Natural killer cell (primary cell): Measurements from ENCODE around the gene TP53BP2. TPM values are rescaled to one million over a fixed set of nuclear protein-coding genes. Genes with fewer than 3 reads are reported as not detected.

ENCODE experiments used
- ATAC-seq, 3 donors: fragments of 150-1000 bp in 2 of 3; fragments of 200-7000 bp in 1 of 3; cut with Tn5 transposase; 1 replicate in 1 of 3; 2 replicates in 2 of 3; pipeline ENCODE4 v1.10.0; 2021; ENCODE audit warnings: mild to moderate bottlenecking in 2 of 3, moderate library complexity in 2 of 3
- DNase-seq, 2 donors: peaks; one replicate each; pipeline versions ENCODE4 v3.0.0 to v3.0.0-alpha.2; 2013 to 2021; ENCODE audit warnings: mixed read lengths in 1 of 2
- H3K27ac ChIP-seq: one replicate; pipeline ENCODE4 v1.5.1; 2013; ENCODE audit warnings: mild to moderate bottlenecking, low read length
- H3K27me3 ChIP-seq: one replicate; pipeline ENCODE4 v1.6.1; 2013; ENCODE audit warnings: low read length; ENCODE audit not compliant: control insufficient read depth, insufficient read depth
- H3K36me3 ChIP-seq: one replicate; pipeline ENCODE4 v1.6.1; 2013; ENCODE audit warnings: low read length; ENCODE audit not compliant: control insufficient read depth, insufficient read depth
- H3K4me1 ChIP-seq: one replicate; pipeline ENCODE4 v1.6.1; 2013; ENCODE audit warnings: low read length; ENCODE audit not compliant: control insufficient read depth, insufficient read depth
- H3K4me3 ChIP-seq: one replicate; pipeline ENCODE4 v1.5.1; 2013; ENCODE audit warnings: low read length
- H3K9me3 ChIP-seq: one replicate; pipeline ENCODE4 v1.6.1; 2013; ENCODE audit warnings: low read length; ENCODE audit not compliant: control insufficient read depth, insufficient read depth
- H3K27ac Mint-ChIP-seq, 2 donors: one replicate each; pipeline ENCODE4 v1.8.0; 2022; ENCODE audit warnings: mild to moderate bottlenecking in 2 of 2, mixed read lengths in 2 of 2, moderate library complexity in 1 of 2
- H3K27me3 Mint-ChIP-seq, 2 donors: one replicate each; pipeline ENCODE4 v1.8.0; 2022; ENCODE audit warnings: low read depth in 2 of 2, mixed read lengths in 2 of 2
- H3K36me3 Mint-ChIP-seq: one replicate; pipeline ENCODE4 v1.8.0; 2022; ENCODE audit warnings: mixed read lengths
- H3K4me1 Mint-ChIP-seq, 2 donors: one replicate each; pipeline ENCODE4 v1.8.0; 2022; ENCODE audit warnings: mixed read lengths in 2 of 2
- H3K4me3 Mint-ChIP-seq: one replicate; pipeline ENCODE4 v1.8.0; 2022; ENCODE audit warnings: mild to moderate bottlenecking, moderate library complexity, mixed read lengths
- H3K9me3 Mint-ChIP-seq, 2 donors: one replicate each; pipeline ENCODE4 v1.8.0; 2022; ENCODE audit warnings: mixed read lengths in 2 of 2
- WGBS: methylation state at CpG from one replicate; pipeline ENCODE4 v1.1.7; 2013; ENCODE audit warnings: missing lambda C conversion rate; ENCODE audit not compliant: insufficient coverage; 5-methylcytosine and 5-hydroxymethylcytosine counted together
- intact Hi-C: fragments of 100-400 bp; cut with micrococcal nuclease; formaldehyde crosslinking; loops from one replicate; pipeline ENCODE4 v1.14.2; 2022
- total RNA-seq, 4 donors: library from RNA; stranded (reverse); fragments of 120-200 nt in 1 of 4; gene quantifications; one replicate each; pipeline versions ENCODE4 v1.2.3 to v1.2.4, GENCODE V29; 2013 to 2022
- TF ChIP-seq, protein P1 (sequence below): fragments of 200-600 bp; IDR thresholded peaks from one replicate; pipeline ENCODE4 v1.8.0; 2022; ENCODE audit warnings: antibody characterized with exemption

TP53BP2 gene
- total RNA-seq, 3 donors from 2014 or later (not counting 1 experiment from before 2014, with no cell fraction given), result 69.7 to 93.7 (median 78.8) TPM

- DNase-seq, result no peak
- no peaks in the 10 kb centered on the region for H3K9me3 Mint-ChIP-seq
- no peaks in the 10 kb centered on the region for H3K27me3 Mint-ChIP-seq
- no peak overlapping the region for H3K4me3 Mint-ChIP-seq
- intact Hi-C loops, result no loop called here
- H3K9me3 ChIP-seq, result no peaks in the 10 kb centered on the region
- no peaks in the 10 kb centered on the region for H3K27me3 ChIP-seq
- TF ChIP-seq, protein P1, sequence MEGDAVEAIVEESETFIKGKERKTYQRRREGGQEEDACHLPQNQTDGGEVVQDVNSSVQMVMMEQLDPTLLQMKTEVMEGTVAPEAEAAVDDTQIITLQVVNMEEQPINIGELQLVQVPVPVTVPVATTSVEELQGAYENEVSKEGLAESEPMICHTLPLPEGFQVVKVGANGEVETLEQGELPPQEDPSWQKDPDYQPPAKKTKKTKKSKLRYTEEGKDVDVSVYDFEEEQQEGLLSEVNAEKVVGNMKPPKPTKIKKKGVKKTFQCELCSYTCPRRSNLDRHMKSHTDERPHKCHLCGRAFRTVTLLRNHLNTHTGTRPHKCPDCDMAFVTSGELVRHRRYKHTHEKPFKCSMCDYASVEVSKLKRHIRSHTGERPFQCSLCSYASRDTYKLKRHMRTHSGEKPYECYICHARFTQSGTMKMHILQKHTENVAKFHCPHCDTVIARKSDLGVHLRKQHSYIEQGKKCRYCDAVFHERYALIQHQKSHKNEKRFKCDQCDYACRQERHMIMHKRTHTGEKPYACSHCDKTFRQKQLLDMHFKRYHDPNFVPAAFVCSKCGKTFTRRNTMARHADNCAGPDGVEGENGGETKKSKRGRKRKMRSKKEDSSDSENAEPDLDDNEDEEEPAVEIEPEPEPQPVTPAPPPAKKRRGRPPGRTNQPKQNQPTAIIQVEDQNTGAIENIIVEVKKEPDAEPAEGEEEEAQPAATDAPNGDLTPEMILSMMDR, result no peak
- H3K4me1 ChIP-seq, result no peaks in the 10 kb centered on the region
- no peak for ATAC-seq
- peaks cover 14% of the 10 kb centered on the region for H3K36me3 Mint-ChIP-seq
- H3K27ac ChIP-seq, result no peak overlapping the region
- no peak overlapping the region for H3K4me3 ChIP-seq
- H3K27ac Mint-ChIP-seq, result peak overlapping the region in 1 of 2 donors; percentile 41
- H3K4me1 Mint-ChIP-seq, result peaks cover 0 to 6% of the 10 kb centered on the region in 2 donors
- peaks cover 94% of the 10 kb centered on the region for H3K36me3 ChIP-seq
- 97% methylated on average over 17 of the region's 17 CpGs for WGBS
Measured at GRCh38 chr1:223754681-223755431, 90.9 kb downstream of the TP53BP2 start.

DNA sequence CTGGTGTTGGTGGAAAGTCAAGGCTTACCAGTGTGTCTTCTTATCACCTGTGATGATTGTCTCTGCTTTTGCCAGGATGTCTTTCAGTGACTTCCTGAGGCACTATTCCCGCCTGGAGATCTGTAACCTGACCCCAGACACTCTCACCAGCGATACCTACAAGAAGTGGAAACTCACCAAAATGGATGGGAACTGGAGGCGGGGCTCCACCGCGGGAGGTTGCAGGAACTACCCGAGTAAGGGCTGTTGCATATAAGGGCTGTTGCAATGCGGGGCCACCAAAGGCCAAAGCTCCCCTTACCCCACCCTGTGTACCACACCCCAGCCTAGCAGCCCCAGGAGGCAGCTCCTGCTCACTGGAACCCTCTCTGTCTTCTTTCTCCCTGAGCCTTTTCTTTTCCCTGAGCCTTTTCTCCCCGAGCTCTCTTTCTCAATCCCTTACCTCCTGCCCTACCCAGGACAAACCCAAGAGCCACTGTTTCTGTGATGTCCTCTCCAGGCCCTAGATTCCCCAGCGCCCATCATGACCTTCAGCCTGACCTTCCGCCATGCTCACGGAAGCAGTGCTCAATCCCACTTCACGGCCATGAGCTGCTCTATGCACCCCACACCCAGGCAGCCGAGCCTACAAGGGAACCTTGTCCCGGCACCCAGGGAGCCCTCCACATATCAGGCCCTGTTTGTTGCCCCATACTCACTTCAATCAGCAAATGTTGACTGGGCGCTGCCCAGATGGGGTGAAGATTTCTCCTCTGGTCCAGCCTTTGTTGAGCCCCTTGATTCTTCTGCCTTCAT, 92.8 kb downstream of the TP53BP2 start:
- peaks cover 12% of the 10 kb centered on the region for H3K4me1 ChIP-seq
- Mint-ChIP-seq H3K4me1 (peaks cover 5 to 13% of the 10 kb centered on the region in 2 donors), H3K9me3 (no peaks in the 10 kb centered on the region), H3K36me3 (peaks cover 14% of the 10 kb centered on the region), H3K4me3 (no peak overlapping the region), H3K27me3 (no peaks in the 10 kb centered on the region), H3K27ac (peak overlapping the region; percentile 29 to 80)
- TF ChIP-seq, protein P1, result no peak
- H3K4me3 ChIP-seq, result no peak overlapping the region
- DNase-seq, result no peak
- peaks cover 79% of the 10 kb centered on the region for H3K36me3 ChIP-seq
- no peaks in the 10 kb centered on the region for H3K9me3 ChIP-seq
- WGBS, result 92% methylated on average over 15 of the region's 15 CpGs
- ATAC-seq, result no peak
- intact Hi-C loops, result no loop called here
- no peaks in the 10 kb centered on the region for H3K27me3 ChIP-seq
- H3K27ac ChIP-seq, result no peak overlapping the region

- ATAC-seq, result no peak
- no peak for DNase-seq
- no peaks in the 10 kb centered on the region for H3K9me3 ChIP-seq
- intact Hi-C loops, result no loop called here
- Mint-ChIP-seq H3K4me1 (peaks cover 12 to 22% of the 10 kb centered on the region in 2 donors), H3K27ac (peak overlapping the region in 1 of 2 donors; percentile 39), H3K36me3 (peaks cover 14% of the 10 kb centered on the region), H3K4me3 (no peak overlapping the region), H3K9me3 (no peaks in the 10 kb centered on the region), H3K27me3 (no peaks in the 10 kb centered on the region)
- H3K36me3 ChIP-seq, result peaks cover 76% of the 10 kb centered on the region
- TF ChIP-seq, protein P1, result no peak
- H3K4me3 ChIP-seq, result no peak overlapping the region
- H3K27ac ChIP-seq, result no peak overlapping the region
- WGBS, result 97% methylated on average over 4 of the region's 4 CpGs
- H3K4me1 ChIP-seq, result peaks cover 12% of the 10 kb centered on the region
- H3K27me3 ChIP-seq, result no peaks in the 10 kb centered on the region
Measured at GRCh38 chr1:223751696-223752095, 94.1 kb downstream of the TP53BP2 start.
